Spleen (tissue), 11 donors: Measurements from ENCODE around the gene GCNA. TPM values are rescaled to one million over a fixed set of nuclear protein-coding genes. Genes with fewer than 3 reads are reported as not detected.
A peak's percentile ranks its signal among the peaks of the same experiment; 100 is the strongest.

Source experiments
- DNase-seq: peaks from one replicate; pipeline ENCODE4 v3.0.0-alpha.2; 2020
- H3K27ac ChIP-seq, 8 donors: fragments of 200-600 bp; sonication (generic) in 7 of 8; 1 replicate in 4 of 8; 2 replicates in 4 of 8; pipeline versions ENCODE4 v1.5.0 to v1.8.0; 2016 to 2021; ENCODE audit warnings: inconsistent platforms in 4 of 8, mild to moderate bottlenecking in 4 of 8, moderate library complexity in 1 of 8
- H3K27me3 ChIP-seq, 7 donors: fragments of 200-600 bp; sonication (generic) in 6 of 7; replicated peaks in 1 of 7; 1 replicate in 4 of 7; 2 replicates in 3 of 7; pipeline versions ENCODE4 v1.5.0 to v1.8.0; 2016 to 2021; ENCODE audit warnings: inconsistent platforms in 3 of 7, mild to moderate bottlenecking in 1 of 7
- H3K36me3 ChIP-seq, 6 donors: fragments of 200-600 bp; sonication (generic) in 5 of 6; 1 replicate in 4 of 6; 2 replicates in 2 of 6; pipeline versions ENCODE4 v1.5.0 to v1.8.0; 2016 to 2021; ENCODE audit warnings: inconsistent platforms in 2 of 6
- H3K4me1 ChIP-seq, 6 donors: fragments of 200-600 bp; sonication (generic) in 5 of 6; 1 replicate in 3 of 6; 2 replicates in 3 of 6; pipeline versions ENCODE4 v1.5.0 to v1.8.0; 2016 to 2021; ENCODE audit warnings: inconsistent platforms in 3 of 6
- H3K4me3 ChIP-seq, 8 donors: fragments of 200-600 bp; sonication (generic) in 7 of 8; 1 replicate in 4 of 8; 2 replicates in 4 of 8; pipeline versions ENCODE4 v1.5.0 to v1.8.0; 2016 to 2021; ENCODE audit warnings: inconsistent platforms in 4 of 8, mild to moderate bottlenecking in 4 of 8, moderate library complexity in 2 of 8
- H3K9me3 ChIP-seq, 8 donors: fragments of 200-600 bp; sonication (generic) in 7 of 8; 1 replicate in 4 of 8; 2 replicates in 4 of 8; pipeline versions ENCODE4 v1.5.0 to v1.8.0; 2016 to 2021; ENCODE audit warnings: inconsistent platforms in 4 of 8
- CTCF ChIP-seq, 11 experiments: fragments of 200-600 bp in 7 of 11; fragments of 450-650 bp in 4 of 11; sonication (generic) in 4 of 11; IDR thresholded peaks in 8 of 11; conservative IDR thresholded peaks in 3 of 11; 1 replicate in 7 of 11; 2 replicates in 4 of 11; pipeline versions ENCODE4 v1.4.0 to v1.8.0; 2016 to 2021; ENCODE audit warnings: antibody characterized with exemption in 11 of 11, inconsistent platforms in 4 of 11, mild to moderate bottlenecking in 1 of 11
- POLR2A ChIP-seq, 3 donors: fragments of 450-650 bp; IDR thresholded peaks; one replicate each; pipeline ENCODE4 v1.5.1; 2017; ENCODE audit warnings: antibody characterized with exemption in 3 of 3, mild to moderate bottlenecking in 1 of 3
- POLR2AphosphoS5 ChIP-seq, 3 donors: sonication (generic); formaldehyde crosslinking; IDR thresholded peaks; one replicate each; pipeline ENCODE4 v1.5.1; 2017; ENCODE audit warnings: antibody characterized with exemption in 3 of 3
- WGBS, 5 donors: extraction: QIAGEN DNeasy Blood & Tissue Kit in 3 of 5; methylation state at CpG; one replicate each; pipeline versions ENCODE4 v1.1.5 to v1.1.7; 2013 to 2018; 5-methylcytosine and 5-hydroxymethylcytosine counted together
- intact Hi-C: fragments of 100-400 bp; cut with DNase I; formaldehyde crosslinking; loops from one replicate; pipeline ENCODE4 v1.15.0; 2023; ENCODE audit warnings: low total_unique reads
- polyA plus RNA-seq, 3 donors: library from polyadenylated mRNA; stranded (reverse); fragments of 200-250 nt; gene quantifications; one replicate each; pipeline ENCODE4 v1.2.1, GENCODE V29; 2013
- total RNA-seq, 7 donors: library from RNA; depleted of rRNA in 3 of 7; stranded (reverse); fragments of >200 nt in 3 of 7; fragmentation: NEBNext Ultra II Directional in 4 of 7; extraction: Animal tissue kit (Norgen Biotek cat#: 25700) in 4 of 7; gene quantifications; one replicate each; pipeline versions ENCODE4 v1.1.0 to v1.2.1, GENCODE V29; 2016 to 2021
- donor health status: healthy with polysubstance abuse.
- donor health status: DM: no; HTN: no; CAD: no; lungs with moderate emphysema.
- donor health status: DM: no; HTN: no; CAD: no.
- donor health status: Bipolar disorder and iron deficiency.
- donor health status: healthy.
- donor health status: DM: no; HTN: no; CAD: no.
- donor health status: DM: yes; HTN: yes; CAD: no.

Gene GCNA
- total and polyA plus RNA-seq, 10 donors = 1.8 to 12.8 (median 3.8) TPM

DNA sequence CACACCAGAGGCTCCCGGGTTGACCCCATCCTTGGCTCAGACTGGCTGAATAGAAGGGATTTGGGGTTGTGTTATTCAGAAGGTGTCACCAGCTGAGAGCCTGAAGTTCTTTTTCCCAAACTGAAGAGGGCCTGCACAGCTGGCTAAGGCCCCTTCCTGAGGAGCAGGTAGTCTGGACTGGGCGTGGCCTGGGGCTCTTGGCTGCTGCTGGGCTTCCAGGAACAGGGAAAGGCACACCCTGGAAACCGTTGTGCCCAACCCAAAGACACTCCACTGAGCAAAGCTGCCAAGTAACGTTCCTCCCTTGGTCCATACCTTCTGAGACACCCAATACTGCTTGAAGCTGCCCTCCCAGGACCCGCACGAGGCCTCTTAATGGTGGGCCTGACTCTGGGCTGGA, 48.3 kb downstream of the GCNA start:
- WGBS, 5 donors = 67 to 85% (median 73%) methylated on average over 1 to 6 of the region's 6 CpGs
- Histone ChIP-seq H3K4me3 (no peak overlapping the region), H3K27ac (no peak overlapping the region), H3K27me3 (no peaks in the 10 kb centered on the region), H3K9me3 (no peaks in the 10 kb centered on the region), H3K36me3 (no peaks in the 10 kb centered on the region), H3K4me1 (peaks cover 18 to 60% (median 45%) of the 10 kb centered on the region in 6 donors)
- no peak for TF ChIP-seq CTCF (IDR thresholded peaks at IDR 0.05 in 8 of 11, conservative IDR thresholded peaks at IDR 0.05 in 3 of 11)
- TF ChIP-seq POLR2A (IDR thresholded peaks at IDR 0.05) = no peak
- peak; percentile 53 for DNase-seq
- intact Hi-C loops = no loop called here

GRCh38 chrX:71627588-71628404, 49.6 kb downstream of the GCNA start:
- TF ChIP-seq CTCF (IDR thresholded peaks at IDR 0.05 in 8 of 11, conservative IDR thresholded peaks at IDR 0.05 in 3 of 11) = no peak
- TF ChIP-seq POLR2AphosphoS5 (IDR thresholded peaks at IDR 0.05) = no peak
- no peak for TF ChIP-seq POLR2A (IDR thresholded peaks at IDR 0.05)
- Histone ChIP-seq H3K4me1 (peaks cover 11 to 47% (median 33%) of the 10 kb centered on the region in 6 donors), H3K9me3 (no peaks in the 10 kb centered on the region), H3K4me3 (no peak overlapping the region), H3K36me3 (no peaks in the 10 kb centered on the region), H3K27ac (no peak overlapping the region), H3K27me3 (no peaks in the 10 kb centered on the region)
- DNase-seq = no peak
- intact Hi-C loops = no loop called here
- 83 to 90% (median 86%) methylated on average over 14 of the region's 14 CpGs for WGBS, 5 donors

DNA sequence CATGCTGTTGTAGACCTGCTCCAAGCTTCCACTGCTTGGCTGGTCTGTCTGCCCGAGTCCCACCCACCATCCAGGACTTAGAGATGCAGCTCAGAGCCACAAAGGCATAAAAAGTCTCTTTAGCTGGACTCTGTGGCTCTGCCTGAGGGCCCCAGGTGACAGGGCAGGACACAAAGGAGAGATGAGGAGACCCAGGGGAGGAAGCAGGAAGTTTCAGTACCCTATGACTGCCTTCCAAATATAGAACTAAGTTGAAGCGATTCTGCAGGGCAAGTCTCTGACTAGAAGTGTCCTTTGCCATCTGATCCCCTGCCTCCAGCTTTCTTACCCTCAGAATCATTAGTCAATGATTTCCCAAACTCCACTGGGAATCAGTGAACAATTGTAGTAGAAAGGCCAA, 51.2 kb downstream of the GCNA start:
- TF ChIP-seq POLR2AphosphoS5 (IDR thresholded peaks at IDR 0.05) (no peak), POLR2A (IDR thresholded peaks at IDR 0.05) (no peak), CTCF (IDR thresholded peaks at IDR 0.05 in 8 of 11, conservative IDR thresholded peaks at IDR 0.05 in 3 of 11) (no peak)
- Histone ChIP-seq H3K27me3 (no peaks in the 10 kb centered on the region), H3K9me3 (no peaks in the 10 kb centered on the region), H3K27ac (peak overlapping the region in 1 of 8 donors; percentile 39), H3K4me1 (peaks cover 0 to 31% (median 16%) of the 10 kb centered on the region in 6 donors), H3K36me3 (no peaks in the 10 kb centered on the region), H3K4me3 (no peak overlapping the region)
- intact Hi-C loops = no loop called here
- WGBS, 5 donors = 44 to 83% (median 57%) methylated on average over 1 to 2 of the region's 2 CpGs
- peak; percentile 47 for DNase-seq

DNA sequence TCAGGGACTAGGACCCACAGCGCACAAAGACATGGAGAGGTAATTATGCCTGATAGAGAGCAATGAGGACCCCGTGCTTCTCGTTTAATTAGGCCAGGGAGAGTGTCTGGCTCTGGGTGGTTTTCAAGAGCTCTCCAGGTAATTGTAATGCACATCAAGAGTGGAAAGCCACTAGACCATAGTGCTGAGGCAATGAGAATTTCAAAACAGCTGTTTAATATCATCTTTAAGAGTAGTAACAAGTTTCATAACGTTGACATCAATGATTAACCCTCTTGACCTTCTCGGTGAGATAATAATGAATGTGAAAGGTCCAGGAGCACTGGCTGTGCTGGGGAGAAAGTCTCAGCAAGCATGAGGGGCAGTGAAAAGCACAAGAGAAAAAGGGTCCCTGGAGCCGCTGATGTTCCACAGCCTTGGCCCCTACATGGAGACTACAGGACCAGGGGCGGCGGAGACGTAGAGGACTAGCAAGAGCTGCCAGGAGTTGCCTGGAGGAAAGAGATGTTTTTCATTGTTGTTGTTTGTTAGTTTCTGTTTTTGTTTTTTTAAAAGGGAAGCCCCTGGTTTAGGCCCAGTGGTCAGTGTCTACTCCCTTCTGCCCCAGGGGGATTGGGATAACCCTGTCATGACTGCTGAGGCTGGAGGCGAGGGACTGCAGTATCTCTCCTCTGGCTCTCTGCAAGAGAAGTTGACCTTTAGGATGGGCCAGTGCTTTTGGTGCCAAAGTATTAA, 54.9 kb downstream of the GCNA start:
- intact Hi-C loops = no loop called here
- no peak overlapping the region for H3K4me3 ChIP-seq
- TF ChIP-seq POLR2AphosphoS5 (IDR thresholded peaks at IDR 0.05) (no peak), POLR2A (IDR thresholded peaks at IDR 0.05) (no peak), CTCF (IDR thresholded peaks at IDR 0.05 in 8 of 11, conservative IDR thresholded peaks at IDR 0.05 in 3 of 11) (no peak)
- H3K27ac ChIP-seq = no peak overlapping the region
- H3K4me1 ChIP-seq = peaks cover 0 to 31% (median 14%) of the 10 kb centered on the region in 6 donors
- WGBS, 5 donors = 72 to 89% (median 83%) methylated on average over 9 to 10 of the region's 10 CpGs
- H3K9me3 ChIP-seq = no peaks in the 10 kb centered on the region
- H3K36me3 ChIP-seq = no peaks in the 10 kb centered on the region
- H3K27me3 ChIP-seq = no peaks in the 10 kb centered on the region
- DNase-seq = no peak
